HL-60 (cell line): ENCODE measurements around the gene SLC5A9.

Experiments used
- DNase-seq, 2 experiments: peaks; one replicate each; pipeline ENCODE4 v3.0.0-alpha.2; 2010 to 2020; ENCODE audit warnings: low read depth in 1 of 2, low spot score in 1 of 2
- H3K27ac ChIP-seq: fragments of 250-450 bp; sonication (Bioruptor Pico); replicated peaks from 2 replicates; pipeline ENCODE4 v1.5.1; 2020; ENCODE audit warnings: mild to moderate bottlenecking, moderate library complexity
- H3K27me3 ChIP-seq: fragments of 250-450 bp; sonication (Bioruptor Pico); 2 replicates; pipeline ENCODE4 v1.5.1; 2021; ENCODE audit warnings: mild to moderate bottlenecking, moderate library complexity; ENCODE audit not compliant: insufficient read depth, poor library complexity, severe bottlenecking
- H3K4me3 ChIP-seq: replicated peaks from 2 replicates; pipeline ENCODE4 v1.5.1; 2011; ENCODE audit warnings: mild to moderate bottlenecking, control low read depth, low read length; ENCODE audit not compliant: insufficient read depth
- GABPA ChIP-seq: IDR thresholded peaks from 2 replicates; pipeline ENCODE4 v1.6.1; 2012; ENCODE audit warnings: low read depth
- POLR2AphosphoS5 ChIP-seq: IDR thresholded peaks from 2 replicates; pipeline ENCODE4 v1.6.1; 2012; ENCODE audit warnings: low read depth
- SPI1 ChIP-seq: IDR thresholded peaks from 2 replicates; pipeline ENCODE4 v1.6.1; 2012; ENCODE audit warnings: low read depth, mild to moderate bottlenecking, borderline replicate concordance
- TF ChIP-seq, protein P1 (sequence below): IDR thresholded peaks from 2 replicates; pipeline ENCODE4 v1.6.1; 2012; ENCODE audit warnings: low read depth; ENCODE audit not compliant: insufficient replicate concordance
- TF ChIP-seq, protein P2 (sequence below): IDR thresholded peaks from one replicate; pipeline ENCODE4 v1.5.1; 2011; ENCODE audit warnings: low read length, control low read depth, inconsistent platforms; ENCODE audit not compliant: insufficient read depth

The SLC5A9 gene

DNA sequence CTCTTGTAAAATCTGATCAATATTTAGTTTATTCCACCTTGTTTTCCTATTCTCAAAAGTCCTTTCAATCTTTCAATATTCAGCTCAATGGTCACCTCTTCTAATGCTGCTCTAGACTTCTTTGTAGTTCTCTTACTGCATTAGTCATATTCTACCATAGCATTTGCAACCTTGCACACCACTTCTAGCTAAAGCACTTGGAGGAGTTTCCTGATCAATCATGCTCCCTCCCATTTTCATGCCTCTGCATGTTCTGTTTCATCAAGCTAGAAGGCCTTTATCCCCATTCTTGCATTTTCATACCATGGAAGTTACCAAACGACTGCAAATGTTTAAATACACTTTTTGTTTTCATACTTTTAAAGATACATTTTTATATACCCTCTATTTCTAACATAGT lies 72.1 kb downstream of the SLC5A9 start:
- no peak for DNase-seq
- no peak for TF ChIP-seq GABPA
- no peak for TF ChIP-seq SPI1
- no peak for TF ChIP-seq POLR2AphosphoS5
- TF ChIP-seq, protein P1, sequence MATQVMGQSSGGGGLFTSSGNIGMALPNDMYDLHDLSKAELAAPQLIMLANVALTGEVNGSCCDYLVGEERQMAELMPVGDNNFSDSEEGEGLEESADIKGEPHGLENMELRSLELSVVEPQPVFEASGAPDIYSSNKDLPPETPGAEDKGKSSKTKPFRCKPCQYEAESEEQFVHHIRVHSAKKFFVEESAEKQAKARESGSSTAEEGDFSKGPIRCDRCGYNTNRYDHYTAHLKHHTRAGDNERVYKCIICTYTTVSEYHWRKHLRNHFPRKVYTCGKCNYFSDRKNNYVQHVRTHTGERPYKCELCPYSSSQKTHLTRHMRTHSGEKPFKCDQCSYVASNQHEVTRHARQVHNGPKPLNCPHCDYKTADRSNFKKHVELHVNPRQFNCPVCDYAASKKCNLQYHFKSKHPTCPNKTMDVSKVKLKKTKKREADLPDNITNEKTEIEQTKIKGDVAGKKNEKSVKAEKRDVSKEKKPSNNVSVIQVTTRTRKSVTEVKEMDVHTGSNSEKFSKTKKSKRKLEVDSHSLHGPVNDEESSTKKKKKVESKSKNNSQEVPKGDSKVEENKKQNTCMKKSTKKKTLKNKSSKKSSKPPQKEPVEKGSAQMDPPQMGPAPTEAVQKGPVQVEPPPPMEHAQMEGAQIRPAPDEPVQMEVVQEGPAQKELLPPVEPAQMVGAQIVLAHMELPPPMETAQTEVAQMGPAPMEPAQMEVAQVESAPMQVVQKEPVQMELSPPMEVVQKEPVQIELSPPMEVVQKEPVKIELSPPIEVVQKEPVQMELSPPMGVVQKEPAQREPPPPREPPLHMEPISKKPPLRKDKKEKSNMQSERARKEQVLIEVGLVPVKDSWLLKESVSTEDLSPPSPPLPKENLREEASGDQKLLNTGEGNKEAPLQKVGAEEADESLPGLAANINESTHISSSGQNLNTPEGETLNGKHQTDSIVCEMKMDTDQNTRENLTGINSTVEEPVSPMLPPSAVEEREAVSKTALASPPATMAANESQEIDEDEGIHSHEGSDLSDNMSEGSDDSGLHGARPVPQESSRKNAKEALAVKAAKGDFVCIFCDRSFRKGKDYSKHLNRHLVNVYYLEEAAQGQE: no peak
- TF ChIP-seq, protein P2, sequence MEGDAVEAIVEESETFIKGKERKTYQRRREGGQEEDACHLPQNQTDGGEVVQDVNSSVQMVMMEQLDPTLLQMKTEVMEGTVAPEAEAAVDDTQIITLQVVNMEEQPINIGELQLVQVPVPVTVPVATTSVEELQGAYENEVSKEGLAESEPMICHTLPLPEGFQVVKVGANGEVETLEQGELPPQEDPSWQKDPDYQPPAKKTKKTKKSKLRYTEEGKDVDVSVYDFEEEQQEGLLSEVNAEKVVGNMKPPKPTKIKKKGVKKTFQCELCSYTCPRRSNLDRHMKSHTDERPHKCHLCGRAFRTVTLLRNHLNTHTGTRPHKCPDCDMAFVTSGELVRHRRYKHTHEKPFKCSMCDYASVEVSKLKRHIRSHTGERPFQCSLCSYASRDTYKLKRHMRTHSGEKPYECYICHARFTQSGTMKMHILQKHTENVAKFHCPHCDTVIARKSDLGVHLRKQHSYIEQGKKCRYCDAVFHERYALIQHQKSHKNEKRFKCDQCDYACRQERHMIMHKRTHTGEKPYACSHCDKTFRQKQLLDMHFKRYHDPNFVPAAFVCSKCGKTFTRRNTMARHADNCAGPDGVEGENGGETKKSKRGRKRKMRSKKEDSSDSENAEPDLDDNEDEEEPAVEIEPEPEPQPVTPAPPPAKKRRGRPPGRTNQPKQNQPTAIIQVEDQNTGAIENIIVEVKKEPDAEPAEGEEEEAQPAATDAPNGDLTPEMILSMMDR: no peak
- H3K4me3 ChIP-seq: no peak overlapping the region
- H3K27ac ChIP-seq: no peak overlapping the region
- H3K27me3 ChIP-seq: no peaks in the 10 kb centered on the region
